GM19467 (cell line): ENCODE results near the gene STRBP.

Experiments used
- ATAC-seq: cut with Tn5 transposase; IDR thresholded peaks from one replicate; pipeline ENCODE4 v1.9.1; 2021; ENCODE audit warnings: mild to moderate bottlenecking, moderate library complexity; ENCODE audit not compliant: unreplicated experiment

The STRBP gene

GRCh38 chr9:123105490-123105889, 162.9 kb downstream of the STRBP start:
- no peak for ATAC-seq

GRCh38 chr9:123104807-123105206, 163.6 kb downstream of the STRBP start:
- ATAC-seq: no peak

GRCh38 chr9:123102375-123103113, 165.8 kb downstream of the STRBP start:
- ATAC-seq: no peak

GRCh38 chr9:123099548-123099947, 168.8 kb downstream of the STRBP start:
- no peak for ATAC-seq

- no peak for ATAC-seq
Measured at GRCh38 chr9:123099042-123099441, 169.3 kb downstream of the STRBP start.

- no peak for ATAC-seq
Measured at GRCh38 chr9:123098096-123098459, 170.3 kb downstream of the STRBP start.

GRCh38 chr9:123097430-123098095, 170.8 kb downstream of the STRBP start:
- ATAC-seq: no peak

- ATAC-seq: no peak
Measured at GRCh38 chr9:123096987-123097386, 171.4 kb downstream of the STRBP start.

- ATAC-seq: no peak
Measured at GRCh38 chr9:123093141-123093540, 175.2 kb downstream of the STRBP start.

GRCh38 chr9:123091459-123091858, 176.9 kb downstream of the STRBP start:
- ATAC-seq: no peak

- no peak for ATAC-seq
Measured at GRCh38 chr9:123090956-123091355, 177.4 kb downstream of the STRBP start.

- no peak for ATAC-seq
Measured at GRCh38 chr9:123090198-123090896, 178.0 kb downstream of the STRBP start.

- ATAC-seq: no peak
Measured at GRCh38 chr9:123089790-123090189, 178.6 kb downstream of the STRBP start.

GRCh38 chr9:123089040-123089439, 179.3 kb downstream of the STRBP start:
- no peak for ATAC-seq

- ATAC-seq: no peak
Measured at GRCh38 chr9:123087359-123087888, 181.0 kb downstream of the STRBP start.

- no peak for ATAC-seq
Measured at GRCh38 chr9:123085916-123086315, 182.5 kb downstream of the STRBP start.

- no peak for ATAC-seq
Measured at GRCh38 chr9:123084256-123084655, 184.1 kb downstream of the STRBP start.

GRCh38 chr9:123083680-123084079, 184.7 kb downstream of the STRBP start:
- no peak for ATAC-seq

- no peak for ATAC-seq
Measured at GRCh38 chr9:123081824-123082223, 186.6 kb downstream of the STRBP start.

- ATAC-seq: no peak
Measured at GRCh38 chr9:123080444-123080843, 187.9 kb downstream of the STRBP start.

- ATAC-seq: no peak
Measured at GRCh38 chr9:123074628-123075027, 193.8 kb downstream of the STRBP start.

GRCh38 chr9:123073991-123074422, 194.4 kb downstream of the STRBP start:
- no peak for ATAC-seq
